Muscle of back (tissue), 11 donors: Measurements from ENCODE around the gene ACP7. TPM values are rescaled to one million over a fixed set of nuclear protein-coding genes. Genes with fewer than 3 reads are reported as not detected.
"Not testable (repeated sequence)": the region's sequence is repeated elsewhere in the genome, so short reads cannot be mapped to it uniquely, and the experiment has no call there.

ENCODE experiments used
- DNase-seq, 3 donors: peaks; one replicate each; pipeline versions ENCODE4 v3.0.0 to v3.0.0-alpha.2; 2013
- polyA plus RNA-seq, 10 donors: library from polyadenylated mRNA; unstranded; fragments of 120-200 nt; gene quantifications; one replicate each; pipeline ENCODE4 v1.2.1, GENCODE V29; 2013; ENCODE audit not compliant: insufficient read length in 10 of 10

The ACP7 gene
- polyA plus RNA-seq, 10 donors: 0.08 to 0.23 (median 0.13) TPM; not detected in 2

DNA sequence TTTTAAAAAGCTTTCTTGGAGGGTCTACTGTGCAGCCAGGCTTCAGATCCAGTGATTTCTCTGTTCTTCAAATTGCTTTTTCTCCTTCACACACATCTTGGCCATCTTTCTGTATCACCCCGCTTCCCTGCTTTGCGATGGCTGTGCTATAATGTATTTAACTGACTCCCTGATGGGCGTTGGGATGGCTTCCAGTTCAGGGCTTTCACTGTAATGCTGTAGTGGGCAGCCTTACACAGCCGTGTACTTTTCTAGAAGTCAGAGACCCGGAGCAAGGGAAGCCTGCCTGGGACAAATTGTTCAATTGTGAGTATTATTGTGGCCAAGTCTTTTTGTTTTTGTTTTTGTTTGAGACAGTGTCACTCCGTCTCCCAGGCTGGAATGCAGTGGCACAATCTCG lies 22.0 kb downstream of the ACP7 start:
- no peak for DNase-seq

DNA sequence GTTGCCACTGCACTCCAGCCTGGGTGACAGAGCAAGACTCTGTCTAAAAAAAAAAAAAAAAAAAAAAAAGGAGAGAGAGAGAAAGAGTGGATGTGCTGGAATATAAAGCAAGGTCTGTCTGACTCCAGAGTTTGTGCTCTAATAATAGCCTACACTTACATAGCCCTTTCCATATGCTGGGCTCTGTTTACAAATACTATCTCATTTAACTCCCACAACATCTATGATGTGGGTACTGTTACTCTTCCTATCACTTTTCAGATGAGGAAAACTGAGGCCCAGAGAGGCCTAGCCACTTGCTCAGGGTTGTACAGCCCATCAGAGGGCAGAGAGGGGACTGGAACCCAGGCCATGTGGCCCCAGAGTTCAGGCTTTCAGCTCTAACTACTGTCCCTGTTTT lies 25.5 kb downstream of the ACP7 start:
- DNase-seq: no peak

DNA sequence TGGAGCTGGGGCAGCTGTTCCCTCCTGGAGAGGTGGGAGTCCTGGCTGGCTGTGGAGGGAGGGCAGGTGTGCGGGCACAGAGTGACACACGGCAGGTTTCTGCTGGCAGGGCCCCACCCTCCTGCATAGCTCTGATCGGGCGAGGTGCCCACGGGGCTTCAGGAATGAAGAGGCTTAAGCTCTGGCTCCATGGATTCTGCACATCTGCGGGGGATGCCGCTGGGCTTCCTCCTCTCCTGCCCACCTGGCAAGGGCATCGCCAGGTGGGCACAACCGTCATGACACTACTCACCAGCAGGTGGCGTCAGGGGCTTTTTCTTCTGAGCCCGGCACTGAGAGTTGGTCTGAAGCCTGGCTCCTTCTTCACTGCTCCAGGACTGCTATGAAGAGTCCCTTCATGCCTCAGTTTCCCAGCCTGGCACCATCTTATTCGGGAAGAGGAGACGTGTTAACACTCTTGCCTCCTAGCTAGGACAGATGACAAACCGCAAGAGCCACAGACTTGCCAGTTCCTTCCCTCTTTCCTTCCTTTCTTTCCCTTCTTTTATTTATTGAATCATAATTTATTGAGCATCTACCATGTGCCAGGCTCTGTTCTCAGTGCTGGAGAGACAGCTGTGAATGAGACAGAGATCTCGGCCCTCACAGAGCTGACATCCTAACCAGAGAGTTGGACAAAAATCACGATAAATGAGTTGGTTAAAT lies 26.2 kb downstream of the ACP7 start:
- peak in 1 of 3 donors; percentile 57 for DNase-seq

DNA sequence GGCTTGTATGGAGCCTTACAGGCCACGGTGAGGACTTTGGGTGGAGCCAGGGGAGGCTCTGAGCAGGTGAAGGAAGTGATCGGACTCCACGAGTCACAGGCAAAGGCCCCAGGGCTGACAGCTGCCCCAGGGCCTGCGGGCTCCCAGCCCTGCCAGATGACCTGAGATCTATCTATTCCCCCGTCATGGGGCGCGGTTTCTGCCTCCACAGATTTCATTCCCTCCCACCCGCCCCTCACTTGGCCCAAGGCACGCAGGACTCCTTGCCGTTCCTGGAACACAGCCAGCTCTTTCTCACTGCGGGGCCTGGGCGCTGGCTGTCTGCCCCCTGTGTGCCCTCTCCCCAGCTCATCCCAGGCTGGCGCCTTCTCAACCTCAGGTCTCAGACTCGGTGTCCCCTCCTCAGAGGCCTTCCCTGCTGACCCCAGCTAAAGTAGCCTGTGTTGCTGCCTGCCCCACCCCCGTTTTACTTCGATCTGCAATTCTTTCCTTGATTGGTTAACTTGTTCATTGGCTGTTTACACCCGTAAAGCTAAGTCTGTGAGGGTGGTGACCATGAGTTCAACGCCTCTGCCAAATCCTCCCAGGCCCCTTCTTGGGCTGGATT lies 27.5 kb downstream of the ACP7 start:
- DNase-seq: no peak

DNA sequence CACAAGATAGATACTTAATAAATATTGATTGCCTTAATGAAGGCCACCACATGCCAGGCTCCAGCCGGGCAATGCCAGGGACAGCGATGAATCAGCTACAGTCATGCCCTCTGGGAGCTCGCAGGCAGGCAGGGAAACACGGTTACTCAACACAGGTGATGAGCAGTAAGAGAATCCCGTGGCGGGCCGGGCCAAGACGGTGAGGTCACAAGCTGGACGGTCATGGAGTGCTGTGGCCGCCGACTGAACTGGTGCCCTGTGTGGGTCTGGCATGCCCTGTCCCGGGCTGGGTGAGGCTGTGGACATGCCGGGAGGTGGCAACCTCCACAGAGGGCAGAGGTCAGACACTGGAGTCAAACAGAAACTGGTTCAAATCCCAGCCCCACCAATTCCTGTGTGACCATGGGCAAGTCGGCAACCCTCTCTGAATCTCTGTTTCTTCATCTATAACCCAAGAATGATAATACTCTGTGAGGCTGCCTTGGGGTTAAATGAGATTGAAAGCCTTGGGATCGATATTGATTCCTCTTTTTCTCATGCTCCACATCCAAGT lies 28.2 kb downstream of the ACP7 start:
- DNase-seq: no peak

DNA sequence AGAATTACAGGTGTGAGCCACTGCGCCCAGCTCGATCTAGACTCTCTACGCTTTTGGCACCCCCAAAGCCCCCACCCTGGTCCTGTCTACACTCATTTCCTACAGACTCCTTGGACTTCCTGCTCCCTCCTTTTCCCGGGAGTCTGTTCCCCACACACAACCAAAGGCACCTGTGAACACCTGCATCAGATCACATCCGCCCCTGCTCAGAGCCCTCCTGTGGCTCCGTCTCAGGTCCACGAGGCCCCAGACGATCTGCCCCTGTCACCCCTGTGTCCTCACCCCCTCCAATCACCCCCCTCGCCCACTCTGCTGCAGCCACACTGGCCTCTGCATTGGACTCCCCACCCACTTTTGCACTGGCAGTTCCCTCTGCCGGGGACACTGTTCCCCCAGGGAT lies 29.0 kb downstream of the ACP7 start:
- DNase-seq: no peak

DNA sequence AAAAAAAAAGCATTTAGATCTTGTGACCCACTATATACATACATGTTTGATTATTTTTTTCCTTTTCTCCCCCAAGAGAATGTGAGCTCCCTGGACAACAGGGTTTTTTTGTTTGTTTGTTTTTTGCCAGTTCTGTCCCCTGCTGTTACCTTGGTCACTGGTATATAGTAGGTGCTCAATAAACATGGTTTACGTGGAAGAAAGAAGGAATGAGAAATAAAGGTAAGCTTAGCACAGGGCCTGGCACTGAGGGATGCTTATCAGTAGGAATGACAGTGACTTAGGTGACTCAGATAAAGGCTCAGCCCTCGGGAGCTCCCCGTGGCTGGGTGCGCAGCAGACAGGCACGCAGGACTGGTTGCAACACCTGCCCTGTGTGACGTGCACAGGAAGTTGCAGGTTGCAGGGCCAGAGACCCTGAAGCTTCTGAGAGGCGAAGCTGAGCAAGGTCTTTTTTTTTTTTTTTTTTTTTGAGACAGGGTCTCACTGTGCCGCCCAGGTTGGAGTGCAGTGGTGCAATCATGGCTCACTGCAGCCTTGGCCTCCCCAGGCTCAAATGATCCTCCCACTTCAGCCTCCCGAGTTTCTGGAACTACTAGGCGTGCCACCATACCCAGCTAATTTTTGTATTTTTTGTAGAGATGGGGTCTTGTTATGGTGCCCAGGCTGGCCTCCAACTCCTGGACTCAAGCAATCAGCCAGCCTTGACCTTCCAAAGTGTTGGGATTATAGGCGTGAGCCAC lies 31.1 kb downstream of the ACP7 start:
- DNase-seq: no peak

DNA sequence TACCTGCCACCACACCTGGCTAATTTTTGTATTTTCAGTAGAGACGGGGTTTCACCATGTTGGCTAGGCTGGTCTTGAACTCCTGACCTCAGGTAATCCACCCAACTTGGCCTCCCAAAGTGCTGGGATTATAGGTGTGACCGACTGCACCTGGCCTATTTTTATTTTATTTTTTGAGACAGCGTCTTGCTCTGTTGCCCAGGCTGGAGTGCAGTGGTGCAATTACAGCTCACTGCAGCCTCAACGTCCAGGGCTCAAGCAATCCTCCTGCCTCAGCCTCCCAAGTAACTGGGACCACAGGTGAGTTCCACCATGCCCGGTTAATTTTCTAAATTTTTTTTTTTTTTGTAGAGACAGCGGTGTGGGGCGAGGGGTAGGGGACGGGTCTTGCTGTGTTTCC lies 32.9 kb downstream of the ACP7 start:
- not testable (repeated sequence) for DNase-seq

DNA sequence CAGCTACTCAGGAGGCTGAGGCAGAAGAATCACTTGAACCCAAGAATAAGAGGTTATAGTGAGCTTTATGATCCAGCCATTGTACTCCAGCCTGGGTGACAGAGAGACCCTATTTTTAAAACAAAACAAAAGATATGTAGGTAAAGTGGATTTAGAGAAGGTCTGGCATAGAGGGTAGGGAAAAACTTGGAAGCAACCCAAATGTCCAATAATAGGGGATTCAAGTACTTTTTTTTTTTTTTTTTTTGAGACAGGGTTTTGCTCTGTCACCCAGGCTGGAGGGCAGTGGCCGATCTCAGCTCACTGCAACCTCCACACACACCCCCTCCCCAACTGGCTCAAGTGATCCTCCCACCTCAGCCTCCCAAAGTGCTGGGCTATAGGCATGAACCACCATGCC lies 35.7 kb downstream of the ACP7 start:
- DNase-seq: no peak

DNA sequence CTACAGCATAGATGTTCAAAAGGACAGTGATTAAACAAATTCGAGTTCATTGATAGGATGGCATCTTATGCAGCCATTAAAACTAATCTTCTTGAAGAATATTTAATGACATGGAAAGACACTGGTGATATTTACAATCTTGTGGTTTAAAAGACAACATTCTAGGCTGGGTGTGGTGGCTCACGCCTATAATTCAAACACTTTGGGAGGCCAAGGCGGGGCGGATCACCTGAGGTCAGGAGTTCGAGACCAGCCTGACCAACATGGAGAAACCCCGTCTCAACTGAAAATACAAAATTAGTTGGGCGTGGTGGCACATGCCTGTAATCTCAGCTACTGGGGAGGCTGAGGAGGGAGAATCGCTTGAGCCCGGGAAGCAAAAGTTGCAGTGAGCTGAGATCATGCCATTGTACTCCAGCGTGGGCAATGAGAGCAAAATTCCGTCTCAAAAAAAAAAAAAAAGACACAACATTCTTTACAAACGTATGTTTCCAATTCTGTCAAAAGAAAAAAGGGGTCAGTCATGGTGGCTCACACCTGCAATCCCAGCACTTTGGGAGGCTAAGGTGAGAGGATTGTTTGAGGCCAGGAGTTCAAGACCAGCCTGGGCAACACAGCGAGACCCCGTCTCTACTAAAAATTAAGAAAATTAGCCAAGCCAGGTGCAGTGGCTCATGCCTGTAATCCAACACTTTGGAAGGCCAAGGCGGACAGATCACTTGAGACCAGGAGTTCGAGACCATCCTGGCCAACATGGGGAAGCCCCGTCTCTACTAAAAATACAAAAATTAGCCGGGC lies 39.0 kb downstream of the ACP7 start:
- DNase-seq: no peak

DNA sequence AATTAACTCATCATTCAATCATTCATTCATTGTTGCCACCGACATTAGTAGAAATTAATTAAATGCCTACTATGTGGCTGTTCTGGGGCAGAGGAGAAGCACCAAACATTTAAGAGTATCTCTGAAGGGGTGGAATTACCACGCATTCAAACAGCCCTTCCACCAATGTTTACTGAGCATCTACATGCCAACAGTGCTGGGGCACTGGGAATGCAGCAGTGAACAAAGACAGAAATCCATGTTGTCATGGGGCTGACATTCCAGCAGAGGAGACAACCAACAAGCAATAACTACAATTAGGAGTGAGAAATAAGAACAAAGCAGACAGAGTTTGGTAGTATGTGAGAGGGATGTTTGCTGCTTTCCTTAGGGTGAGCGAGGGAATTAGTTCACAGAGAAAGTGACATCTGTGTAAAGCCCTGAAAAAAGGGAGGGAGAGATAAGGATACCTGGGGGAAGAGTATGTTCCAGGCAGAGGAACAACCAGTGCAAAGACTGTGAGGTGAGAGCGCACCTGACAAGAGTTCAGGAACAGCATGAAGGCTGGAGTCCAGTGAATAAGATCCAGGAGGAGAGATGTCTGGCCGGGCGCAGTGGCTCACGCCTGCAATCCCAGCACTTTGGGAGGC lies 40.1 kb downstream of the ACP7 start:
- DNase-seq: no peak

DNA sequence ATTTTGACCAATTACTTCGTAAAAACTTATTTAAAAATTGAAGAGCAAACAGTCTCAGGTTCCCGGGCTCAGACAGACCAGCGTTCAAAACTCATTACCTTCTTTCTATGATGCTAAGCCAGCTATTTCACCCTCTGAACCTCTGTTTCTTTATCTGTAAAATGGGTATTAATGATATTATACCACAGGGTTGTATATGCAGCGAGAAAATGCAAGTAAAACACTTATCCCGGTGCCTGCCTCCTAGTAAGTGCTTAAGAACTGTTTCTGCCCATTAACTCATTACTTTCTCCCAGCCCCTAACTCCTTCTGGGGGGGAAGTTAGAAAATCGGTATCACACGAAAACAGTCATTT lies 41.0 kb downstream of the ACP7 start:
- no peak for DNase-seq

DNA sequence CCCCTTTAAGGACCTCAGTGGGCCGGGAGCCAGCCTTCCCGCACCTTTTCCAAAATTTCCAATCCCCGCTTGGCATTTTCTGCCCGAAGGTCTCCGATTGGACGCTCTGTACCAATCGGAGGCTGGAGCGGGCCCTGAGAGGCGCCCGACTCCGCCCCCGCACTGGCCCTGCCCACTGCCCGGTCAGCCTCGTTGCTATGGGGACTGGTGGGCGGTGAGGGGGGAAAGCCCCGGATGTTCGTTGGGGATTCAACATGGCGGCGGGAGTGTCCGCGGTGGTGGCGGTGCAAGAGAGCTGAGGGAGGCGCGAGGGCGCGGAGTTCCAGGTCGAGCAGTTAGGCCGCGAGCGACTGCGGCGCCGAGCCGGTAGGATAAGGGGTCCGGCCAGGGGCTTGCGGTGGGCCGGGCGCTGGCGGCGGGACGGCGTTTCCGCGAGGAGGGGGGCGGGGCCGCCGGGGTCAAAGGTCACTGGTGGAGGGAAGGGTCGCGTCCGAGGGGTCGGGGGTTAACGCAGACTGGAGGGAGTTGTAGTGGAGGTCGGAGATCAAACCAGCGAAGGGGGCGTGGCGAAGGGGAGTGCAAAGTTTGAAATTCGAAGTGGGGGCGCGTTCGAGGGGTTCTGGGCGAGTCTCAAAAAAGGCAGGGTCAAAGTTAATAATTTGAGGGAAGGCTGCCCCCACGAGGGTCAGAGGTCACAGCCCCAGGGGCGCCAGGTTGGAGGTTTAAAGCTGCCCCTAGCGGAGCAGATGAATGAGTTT lies 41.6 kb downstream of the ACP7 start, which contains the start of gene PAK4:
PAK4 (plus strand) TSS at position 233 of the 758 bp plus-strand sequence. CDS start 43,768 bp downstream, outside the sequence.
- peak; percentile 98 to 99 (median 98) for DNase-seq

DNA sequence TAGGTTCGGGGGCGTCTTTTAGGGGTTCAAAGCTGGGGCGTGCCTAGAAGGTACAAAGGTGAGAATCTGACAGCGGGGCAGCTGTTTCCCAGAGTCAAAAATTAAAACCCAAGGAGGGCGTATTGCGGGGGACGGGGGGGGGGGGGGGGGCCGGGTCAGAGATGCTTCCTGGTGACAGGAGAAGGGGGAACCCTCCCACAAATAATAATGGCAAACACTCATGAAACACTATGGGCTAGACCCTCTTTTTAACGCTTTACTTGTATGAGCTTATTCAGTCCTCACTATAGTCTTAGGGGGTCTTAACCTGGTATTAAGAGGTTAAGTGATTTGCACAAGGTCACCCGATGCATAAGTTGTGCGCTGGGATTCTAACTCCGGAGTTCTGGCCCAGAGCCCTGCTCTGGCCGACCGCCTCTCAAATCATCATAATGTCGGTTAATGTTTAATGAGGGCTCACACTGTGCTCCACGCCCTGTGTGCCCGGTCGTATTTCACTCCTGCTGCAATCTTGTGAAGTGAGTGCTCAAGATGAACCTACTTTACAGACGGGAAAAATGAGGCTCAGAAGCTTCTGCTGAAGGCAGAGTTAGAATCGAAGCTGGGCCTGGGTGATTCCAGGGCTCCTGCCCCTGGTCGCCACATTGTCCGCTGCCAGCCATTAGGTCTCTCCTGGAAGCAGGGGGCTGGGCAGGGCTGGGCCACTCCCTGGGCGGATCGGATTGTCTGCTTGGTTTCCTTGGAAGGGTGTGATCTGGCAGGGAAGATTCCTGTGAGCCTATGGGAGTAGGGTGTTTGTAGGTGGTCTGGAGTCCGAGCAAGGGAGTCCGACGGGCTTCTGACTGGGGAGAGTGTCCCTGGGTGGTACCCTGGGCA lies 42.4 kb downstream of the ACP7 start:
- peak in 1 of 3 donors; percentile 55 for DNase-seq

DNA sequence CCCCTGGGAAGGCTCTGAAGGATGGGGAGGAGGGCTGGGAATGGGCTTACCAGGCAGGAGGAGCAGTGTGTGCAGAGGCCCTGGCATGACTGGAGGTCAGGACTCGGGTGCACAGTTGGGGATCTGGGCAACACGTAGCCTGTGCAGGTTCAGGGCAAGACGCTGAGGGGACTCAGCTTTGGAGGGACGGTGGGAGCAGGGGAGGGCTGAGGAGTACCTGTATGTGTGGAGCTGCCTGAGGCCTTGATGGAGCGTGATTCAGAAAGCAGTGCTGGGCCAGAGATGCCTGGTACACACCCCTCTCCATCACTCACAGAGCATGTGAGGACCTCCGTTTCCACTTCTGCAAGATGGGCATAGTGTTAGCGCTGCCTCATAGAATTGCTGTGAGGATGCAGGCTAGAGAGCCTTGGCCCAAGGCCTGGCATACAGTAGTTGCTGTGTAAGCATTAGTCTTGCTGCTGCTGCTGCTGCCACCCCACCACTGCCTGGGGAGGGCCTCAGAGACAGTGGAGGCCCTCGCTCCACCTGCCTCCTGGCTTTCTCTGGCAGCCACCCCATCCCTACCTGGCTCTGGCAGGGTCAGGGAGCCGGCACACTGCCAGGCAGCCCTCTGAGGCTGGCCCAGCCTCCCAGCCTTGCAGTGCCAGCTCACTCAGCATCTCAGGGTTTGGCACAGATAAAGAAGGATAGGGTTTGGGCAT lies 43.8 kb downstream of the ACP7 start:
- no peak for DNase-seq

DNA sequence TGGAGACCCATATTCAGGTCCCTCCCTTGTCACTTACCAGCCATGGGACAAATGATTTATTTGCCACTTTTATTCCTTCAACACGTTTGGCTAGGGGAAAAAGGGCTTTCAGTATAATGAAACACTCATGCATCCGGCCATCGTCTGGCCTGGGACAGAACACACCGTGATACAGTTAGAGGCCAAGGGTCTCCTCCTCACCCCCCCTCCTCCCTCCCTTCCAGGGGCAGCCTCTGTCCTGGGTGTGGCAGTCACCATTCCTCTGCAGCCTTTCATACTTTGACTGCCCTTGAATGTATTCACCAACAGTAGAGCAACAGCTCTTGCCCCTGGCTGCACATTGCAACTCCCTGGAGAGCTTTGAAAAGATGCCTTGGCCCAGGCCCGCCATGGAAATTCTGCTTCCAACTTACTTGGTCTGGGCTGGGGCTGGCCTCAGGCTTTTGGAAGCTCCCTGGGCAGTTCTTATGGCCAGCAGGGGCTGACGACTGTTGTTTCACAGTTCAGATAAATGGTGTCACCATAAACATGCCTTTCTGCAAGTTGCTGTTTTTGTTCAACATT lies 44.4 kb downstream of the ACP7 start:
- DNase-seq: no peak

DNA sequence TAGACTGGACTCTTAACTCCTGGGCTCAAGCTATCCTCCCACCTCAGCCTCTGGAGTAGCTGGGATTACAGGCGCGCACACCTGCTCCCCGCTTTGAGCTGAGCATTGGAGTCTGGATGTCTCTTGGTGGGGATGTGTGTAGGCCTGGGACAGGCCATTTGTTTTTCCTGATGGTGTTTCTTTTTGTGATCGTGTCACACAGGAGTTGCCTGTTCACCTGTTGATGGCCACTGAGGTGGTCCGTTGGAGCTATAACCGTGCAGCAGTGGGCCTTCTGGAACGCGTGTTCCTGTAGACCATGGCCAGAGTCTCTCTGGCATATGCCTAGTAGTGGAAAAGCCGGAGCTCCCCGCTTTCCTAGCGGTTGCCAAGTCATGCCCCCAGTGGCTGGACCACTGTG lies 44.9 kb downstream of the ACP7 start:
- no peak for DNase-seq
